B cell (primary cell): ENCODE results near the gene GRB10. TPM values are rescaled to one million over a fixed set of nuclear protein-coding genes. Genes with fewer than 3 reads are reported as not detected.

Experiments
- ATAC-seq: fragments of 200-7000 bp; cut with Tn5 transposase; one replicate; pipeline ENCODE4 v1.10.0; 2021; ENCODE audit warnings: low read depth, mild to moderate bottlenecking, moderate number of reproducible peaks, moderate library complexity
- CTCF ChIA-PET: fragments of 350-600 bp; sonication (Branson Sonifier 250); formaldehyde crosslinking; loops from one replicate; lab custom pipeline; 2021; ENCODE audit warnings: antibody characterized with exemption, inconsistent platforms; lab: Charles Lee
- POLR2A ChIA-PET: fragments of 350-600 bp; sonication (Branson Sonifier 250); formaldehyde crosslinking; loops from one replicate; lab custom pipeline; 2021; ENCODE audit warnings: antibody characterized with exemption; lab: Charles Lee
- DNase-seq: peaks from one replicate; pipeline ENCODE4 v3.0.0; 2013
- H2AFZ ChIP-seq: 2 replicates; pipeline ENCODE4 v1.6.1; 2012; ENCODE audit warnings: mild to moderate bottlenecking, low read depth, low read length; ENCODE audit not compliant: insufficient read depth, poor library complexity, severe bottlenecking
- H3K27ac ChIP-seq, 2 donors: 1 replicate in 1 of 2; 2 replicates in 1 of 2; pipeline ENCODE4 v1.5.1; 2012 to 2013; ENCODE audit warnings: low read length in 2 of 2, mild to moderate bottlenecking in 2 of 2, moderate library complexity in 1 of 2
- H3K27me3 ChIP-seq, 4 experiments: fragments of 200-600 bp in 1 of 4; sonication (generic) in 1 of 4; replicated peaks in 1 of 4; 1 replicate in 2 of 4; 2 replicates in 2 of 4; pipeline versions ENCODE4 v1.6.1 to v1.7.0; 2013 to 2016; ENCODE audit warnings: low read length in 3 of 4, mild to moderate bottlenecking in 2 of 4, mixed read lengths in 1 of 4, moderate library complexity in 1 of 4; ENCODE audit not compliant: insufficient read depth in 4 of 4, control insufficient read depth in 3 of 4; ENCODE audit errors: control extremely low read depth in 1 of 4
- H3K36me3 ChIP-seq, 2 experiments: replicated peaks in 1 of 2; 1 replicate in 1 of 2; 2 replicates in 1 of 2; pipeline versions ENCODE4 v1.6.1 to v1.7.1; 2013; ENCODE audit warnings: low read length in 1 of 2; ENCODE audit not compliant: insufficient read depth in 2 of 2, control insufficient read depth in 1 of 2; ENCODE audit errors: control extremely low read depth in 1 of 2, extremely low read depth in 1 of 2
- H3K4me1 ChIP-seq, 2 donors: fragments of 200-600 bp in 1 of 2; sonication (generic) in 1 of 2; 1 replicate in 1 of 2; 2 replicates in 1 of 2; pipeline versions ENCODE4 v1.5.1 to v1.6.1; 2013 to 2017; ENCODE audit warnings: low read length in 2 of 2; ENCODE audit not compliant: control insufficient read depth in 2 of 2, insufficient read depth in 2 of 2
- H3K4me2 ChIP-seq: replicated peaks from 2 replicates; pipeline ENCODE3; 2012; ENCODE audit warnings: mild to moderate bottlenecking, low read depth, low read length; ENCODE audit not compliant: poor library complexity, severe bottlenecking
- H3K4me3 ChIP-seq, 5 experiments: fragments of 200-600 bp in 1 of 5; sonication (generic) in 1 of 5; 1 replicate in 3 of 5; 2 replicates in 2 of 5; pipeline versions ENCODE4 v1.5.1 to v1.7.0; 2011 to 2016; ENCODE audit warnings: low read length in 4 of 5, mild to moderate bottlenecking in 4 of 5, low read depth in 2 of 5, control low read depth in 1 of 5, moderate library complexity in 1 of 5; ENCODE audit not compliant: insufficient read depth in 1 of 5; ENCODE audit errors: control extremely low read depth in 1 of 5, extremely low read depth in 1 of 5
- H3K79me2 ChIP-seq: fragments of 200-600 bp; sonication (generic); one replicate; pipeline ENCODE4 v1.6.0; 2016; ENCODE audit warnings: low read length; ENCODE audit not compliant: control insufficient read depth, insufficient read depth
- H3K9ac ChIP-seq: fragments of 200-600 bp; sonication (generic); 2 replicates; pipeline ENCODE4 v1.6.1; 2017; ENCODE audit warnings: mild to moderate bottlenecking, low read length, moderate library complexity
- H3K9me3 ChIP-seq, 3 donors: one replicate each; pipeline versions ENCODE4 v1.6.1 to v1.7.1; 2013; ENCODE audit warnings: low read length in 2 of 3; ENCODE audit not compliant: control insufficient read depth in 2 of 3, insufficient read depth in 1 of 3; ENCODE audit errors: control extremely low read depth in 1 of 3
- H4K20me1 ChIP-seq: 2 replicates; pipeline ENCODE4 v1.6.0; 2012; ENCODE audit warnings: mild to moderate bottlenecking, low read length; ENCODE audit not compliant: insufficient read depth, control insufficient read depth, poor library complexity, severe bottlenecking
- H3K27ac Mint-ChIP-seq: one replicate; pipeline ENCODE4 v1.8.0; 2021; ENCODE audit warnings: mixed read lengths
- H3K27me3 Mint-ChIP-seq: one replicate; pipeline ENCODE4 v1.8.0; 2021; ENCODE audit warnings: mixed read lengths
- H3K4me1 Mint-ChIP-seq: one replicate; pipeline ENCODE4 v1.8.0; 2021; ENCODE audit warnings: mixed read lengths
- H3K4me3 Mint-ChIP-seq: one replicate; pipeline ENCODE4 v1.8.0; 2021; ENCODE audit warnings: mixed read lengths
- H3K9me3 Mint-ChIP-seq: one replicate; pipeline ENCODE4 v1.8.0; 2022; ENCODE audit warnings: mixed read lengths; ENCODE audit not compliant: insufficient read depth
- CTCF ChIP-seq: fragments of 200-600 bp; IDR thresholded peaks from one replicate; pipeline ENCODE4 v1.8.0; 2022; ENCODE audit warnings: antibody characterized with exemption, mild to moderate bottlenecking
- EZH2 ChIP-seq: IDR thresholded peaks from 2 replicates; pipeline ENCODE4 v1.6.1; 2012; ENCODE audit warnings: borderline replicate concordance, low read depth, mild to moderate bottlenecking, moderate library complexity, low read length; ENCODE audit not compliant: insufficient read depth, poor library complexity, severe bottlenecking
- WGBS: methylation state at CpG from one replicate; pipeline ENCODE4 v1.1.5; 2013; ENCODE audit warnings: missing lambda C conversion rate; ENCODE audit not compliant: insufficient coverage; 5-methylcytosine and 5-hydroxymethylcytosine counted together
- intact Hi-C: fragments of 100-400 bp; cut with micrococcal nuclease; formaldehyde crosslinking; loops from one replicate; pipeline ENCODE4 v1.10.0; 2022
- polyA plus RNA-seq: library from polyadenylated mRNA; depleted of rRNA; stranded (reverse); fragments of >200 nt; gene quantifications from 2 replicates; pipeline ENCODE4 v1.2.3, GENCODE V29; 2012
- total RNA-seq, 2 donors: library from RNA; stranded (reverse); fragments of 120-200 nt in 1 of 2; gene quantifications; 1 replicate in 1 of 2; 2 replicates in 1 of 2; pipeline versions ENCODE4 v1.2.3 to v1.2.4, GENCODE V29; 2013 to 2022

The GRB10 gene
- total and polyA plus RNA-seq, 2 donors (not counting 1 experiment from before 2014, with no cell fraction given): 0.04 TPM; not detected in 1

GRCh38 chr7:50695026-50695425 lies 87.7 kb downstream of the GRB10 start:
- Histone ChIP-seq H3K27ac (no peak overlapping the region), H3K9me3 (no peaks in the 10 kb centered on the region), H3K27me3 (no peaks in the 10 kb centered on the region), H4K20me1 (no peaks in the 10 kb centered on the region), H3K9ac (no peak overlapping the region), H3K4me1 (no peaks in the 10 kb centered on the region), H3K4me2 (no peak overlapping the region), H3K4me3 (no peak overlapping the region), H2AFZ (no peak overlapping the region), H3K79me2 (no peaks in the 10 kb centered on the region), H3K36me3 (no peaks in the 10 kb centered on the region)
- Mint-ChIP-seq H3K4me1 (no peaks in the 10 kb centered on the region), H3K27ac (no peak overlapping the region), H3K9me3 (no peaks in the 10 kb centered on the region), H3K27me3 (peaks cover 4% of the 10 kb centered on the region), H3K4me3 (no peak overlapping the region)
- ChIA-PET CTCF (no interaction called here), POLR2A (no interaction called here)
- ATAC-seq: no peak
- no peak for DNase-seq
- no peak for TF ChIP-seq EZH2
- TF ChIP-seq CTCF: no peak
- intact Hi-C loops: no loop called here
- WGBS: 49% methylated on average over 2 of the region's 2 CpGs

- H3K9ac ChIP-seq: no peak overlapping the region
- H3K9me3 ChIP-seq: no peaks in the 10 kb centered on the region
- Mint-ChIP-seq H3K27ac (no peak overlapping the region), H3K27me3 (peaks cover 4% of the 10 kb centered on the region), H3K9me3 (no peaks in the 10 kb centered on the region), H3K4me1 (no peaks in the 10 kb centered on the region), H3K4me3 (no peak overlapping the region)
- CTCF ChIA-PET: no interaction called here
- ATAC-seq: no peak
- H3K4me1 ChIP-seq: no peaks in the 10 kb centered on the region
- intact Hi-C loops: no loop called here
- H3K27me3 ChIP-seq: no peaks in the 10 kb centered on the region
- WGBS: 92% methylated on average over 5 of the region's 8 CpGs
- H3K4me2 ChIP-seq: no peak overlapping the region
- no peaks in the 10 kb centered on the region for H3K79me2 ChIP-seq
- no peaks in the 10 kb centered on the region for H3K36me3 ChIP-seq
- H2AFZ ChIP-seq: no peak overlapping the region
- POLR2A ChIA-PET: no interaction called here
- TF ChIP-seq EZH2 (no peak), CTCF (no peak)
- no peak overlapping the region for H3K27ac ChIP-seq
- no peak for DNase-seq
- H4K20me1 ChIP-seq: no peaks in the 10 kb centered on the region
- H3K4me3 ChIP-seq: no peak overlapping the region
Measured at GRCh38 chr7:50693455-50694130, 89.1 kb downstream of the GRB10 start.
